ENCODE results near the gene KLC4. TPM values are rescaled to one million over a fixed set of nuclear protein-coding genes. Genes with fewer than 3 reads are reported as not detected.
A peak's percentile ranks its signal among the peaks of the same experiment; 100 is the strongest.

Gene KLC4
- total RNA-seq = 17.0 and 19.8 TPM in 2 replicates

DNA sequence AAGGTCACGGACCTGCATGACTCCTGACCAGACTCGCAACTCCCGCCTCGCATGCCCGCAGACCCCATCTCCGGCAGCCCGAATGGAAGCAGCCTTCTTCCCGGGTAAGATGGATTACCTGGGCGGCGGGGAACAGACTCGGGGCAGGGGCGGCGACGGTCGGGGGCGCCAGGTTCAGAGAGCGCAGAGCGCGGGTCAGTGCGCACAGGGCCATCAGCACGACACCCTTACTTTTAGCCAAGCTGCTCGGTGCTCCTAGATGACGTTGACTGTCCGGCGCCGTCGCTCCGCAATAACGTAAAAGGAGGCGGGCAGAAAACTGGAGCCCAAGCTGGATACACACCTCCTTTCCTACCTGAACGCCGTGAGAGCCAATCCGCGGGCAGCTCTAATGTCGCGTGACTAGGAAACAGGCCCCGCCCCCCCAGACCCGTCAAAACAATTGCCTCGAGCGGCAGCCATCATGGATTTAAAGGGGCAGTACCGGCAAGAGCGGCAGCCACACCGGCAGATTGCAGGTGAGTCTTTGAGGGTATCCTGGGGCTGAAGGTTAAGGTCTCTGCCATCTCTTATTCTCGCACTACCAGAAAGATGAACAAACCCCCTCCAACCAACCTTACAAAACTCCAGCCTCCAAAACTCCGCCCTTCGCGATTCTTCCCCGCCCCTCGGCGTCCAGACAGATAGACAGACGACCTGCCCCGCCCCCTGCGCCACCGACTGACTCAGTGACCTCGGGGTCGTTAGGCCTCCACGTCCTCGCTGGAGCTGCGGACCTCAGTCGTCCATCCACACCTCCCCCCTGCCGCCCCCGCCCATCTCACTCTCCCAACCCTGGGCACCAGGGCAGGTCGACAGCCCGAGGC lies at the start of gene KLC4, which contains the start of gene MRPL2:
KLC4 (plus strand) TSS at position 464 of the 866 bp plus-strand sequence. CDS start 1,705 bp downstream, outside the sequence.
MRPL2 (minus strand) TSS at position 267 of the 866 bp plus-strand sequence; CDS start at position 214, 53 bp downstream.
- Mint-ChIP-seq H3K27me3 (no peaks in the 10 kb centered on the region), H3K4me1 (peaks cover 38% of the 10 kb centered on the region), H3K27ac (peak within 1 kb of the TSS; percentile 97), H3K9me3 (no peaks in the 10 kb centered on the region), H3K36me3 (ENCODE audit: low read depth) (peaks cover 43% of the 10 kb centered on the region), H3K4me3 (peak within 1 kb of the TSS; percentile 95)
- POLR2A ChIA-PET = interaction anchor here (0.5 to 2.9 kb wide), 28 partner anchors 10 to 1035 kb away, joined by 3 to 33 read pairs (median 4); partner anchors contain the start of genes CNPY3, CUL9, KLHDC3 and MEA1
- DNase-seq (peak; percentile 94), ATAC-seq (ENCODE audit: low read depth) (peak; percentile 97)
- CTCF ChIA-PET = interaction anchor here (0.6 kb wide), 1 partner anchor 49 kb away, joined by 5 read pairs; no protein-coding TSS in a partner anchor
- TF ChIP-seq, protein P1, sequence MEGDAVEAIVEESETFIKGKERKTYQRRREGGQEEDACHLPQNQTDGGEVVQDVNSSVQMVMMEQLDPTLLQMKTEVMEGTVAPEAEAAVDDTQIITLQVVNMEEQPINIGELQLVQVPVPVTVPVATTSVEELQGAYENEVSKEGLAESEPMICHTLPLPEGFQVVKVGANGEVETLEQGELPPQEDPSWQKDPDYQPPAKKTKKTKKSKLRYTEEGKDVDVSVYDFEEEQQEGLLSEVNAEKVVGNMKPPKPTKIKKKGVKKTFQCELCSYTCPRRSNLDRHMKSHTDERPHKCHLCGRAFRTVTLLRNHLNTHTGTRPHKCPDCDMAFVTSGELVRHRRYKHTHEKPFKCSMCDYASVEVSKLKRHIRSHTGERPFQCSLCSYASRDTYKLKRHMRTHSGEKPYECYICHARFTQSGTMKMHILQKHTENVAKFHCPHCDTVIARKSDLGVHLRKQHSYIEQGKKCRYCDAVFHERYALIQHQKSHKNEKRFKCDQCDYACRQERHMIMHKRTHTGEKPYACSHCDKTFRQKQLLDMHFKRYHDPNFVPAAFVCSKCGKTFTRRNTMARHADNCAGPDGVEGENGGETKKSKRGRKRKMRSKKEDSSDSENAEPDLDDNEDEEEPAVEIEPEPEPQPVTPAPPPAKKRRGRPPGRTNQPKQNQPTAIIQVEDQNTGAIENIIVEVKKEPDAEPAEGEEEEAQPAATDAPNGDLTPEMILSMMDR (IDR thresholded peaks at IDR 0.05) = no peak
- intact Hi-C loops (cut with micrococcal nuclease) = loop anchor here (1.0 to 10.0 kb wide), 12 partner anchors 27 to 517 kb away; partner anchors contain the start of genes BICRAL, CNPY3, CUL9 and DNPH1

GRCh38 chr6:43011207-43011606 lies 48.2 kb upstream of the KLC4 start:
- no peaks in the 10 kb centered on the region for H3K27me3 Mint-ChIP-seq
- no peak overlapping the region for H3K4me3 Mint-ChIP-seq
- no peaks in the 10 kb centered on the region for H3K9me3 Mint-ChIP-seq
- H3K36me3 Mint-ChIP-seq (ENCODE audit: low read depth) = peaks cover 73% of the 10 kb centered on the region
- ChIA-PET CTCF (interaction anchor here (1.1 to 1.4 kb wide), 2 partner anchors 9 to 27 kb away, joined by 3 read pairs; partner anchors contain the start of gene PPP2R5D), POLR2A (interaction anchor here (1.8 to 2.1 kb wide), 2 partner anchors 27 to 81 kb away, joined by 6 to 8 read pairs; partner anchors contain the start of genes CNPY3 and PPP2R5D)
- H3K27ac Mint-ChIP-seq = no peak overlapping the region
- TF ChIP-seq, protein P1 (IDR thresholded peaks at IDR 0.05) = no peak
- ATAC-seq (ENCODE audit: low read depth) (no peak), DNase-seq (no peak)
- H3K4me1 Mint-ChIP-seq = peaks cover 48% of the 10 kb centered on the region
- intact Hi-C loops (cut with micrococcal nuclease) = loop anchor here (5.0 to 10.0 kb wide), 2 partner anchors 284 to 446 kb away; partner anchors contain the start of gene UBR2

DNA sequence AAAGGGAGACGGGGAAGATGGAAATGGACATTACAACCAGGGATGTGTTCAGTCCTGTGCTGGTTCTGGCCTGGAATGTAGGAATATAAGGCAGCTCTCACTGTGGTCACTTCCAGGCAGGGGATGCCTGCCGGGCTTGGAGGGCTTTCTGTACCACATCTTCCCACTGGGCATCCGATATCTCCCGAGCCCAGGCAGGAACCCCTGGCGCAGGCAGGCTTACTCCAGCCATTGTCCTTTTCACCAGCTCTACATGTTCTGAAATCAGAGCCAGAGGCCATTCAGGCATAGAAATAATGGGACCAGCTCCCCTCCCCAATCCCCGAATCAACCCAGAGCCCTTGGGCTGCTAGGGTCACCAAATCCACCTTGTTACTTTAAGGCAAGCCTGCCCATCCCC lies 47.1 kb upstream of the KLC4 start:
- Mint-ChIP-seq H3K4me1 (peaks cover 53% of the 10 kb centered on the region), H3K36me3 (ENCODE audit: low read depth) (peaks cover 67% of the 10 kb centered on the region), H3K4me3 (peak overlapping the region; percentile 97), H3K27ac (peak overlapping the region; percentile 42), H3K9me3 (no peaks in the 10 kb centered on the region), H3K27me3 (no peaks in the 10 kb centered on the region)
- CTCF ChIA-PET = no interaction called here
- intact Hi-C loops (cut with micrococcal nuclease) = loop anchor here (2.0 to 10.0 kb wide), 3 partner anchors 285 to 504 kb away; partner anchors contain the start of genes POLR1C, UBR2 and YIPF3
- ATAC-seq (ENCODE audit: low read depth) = no peak
- no peak for DNase-seq
- TF ChIP-seq, protein P1 (IDR thresholded peaks at IDR 0.05) = no peak
- POLR2A ChIA-PET = interaction anchor here (1.0 to 4.8 kb wide), 5 partner anchors 28 to 504 kb away, joined by 3 to 58 read pairs (median 8); partner anchors contain the start of genes CNPY3, KLC4, MRPL2 and PEX6

DNA sequence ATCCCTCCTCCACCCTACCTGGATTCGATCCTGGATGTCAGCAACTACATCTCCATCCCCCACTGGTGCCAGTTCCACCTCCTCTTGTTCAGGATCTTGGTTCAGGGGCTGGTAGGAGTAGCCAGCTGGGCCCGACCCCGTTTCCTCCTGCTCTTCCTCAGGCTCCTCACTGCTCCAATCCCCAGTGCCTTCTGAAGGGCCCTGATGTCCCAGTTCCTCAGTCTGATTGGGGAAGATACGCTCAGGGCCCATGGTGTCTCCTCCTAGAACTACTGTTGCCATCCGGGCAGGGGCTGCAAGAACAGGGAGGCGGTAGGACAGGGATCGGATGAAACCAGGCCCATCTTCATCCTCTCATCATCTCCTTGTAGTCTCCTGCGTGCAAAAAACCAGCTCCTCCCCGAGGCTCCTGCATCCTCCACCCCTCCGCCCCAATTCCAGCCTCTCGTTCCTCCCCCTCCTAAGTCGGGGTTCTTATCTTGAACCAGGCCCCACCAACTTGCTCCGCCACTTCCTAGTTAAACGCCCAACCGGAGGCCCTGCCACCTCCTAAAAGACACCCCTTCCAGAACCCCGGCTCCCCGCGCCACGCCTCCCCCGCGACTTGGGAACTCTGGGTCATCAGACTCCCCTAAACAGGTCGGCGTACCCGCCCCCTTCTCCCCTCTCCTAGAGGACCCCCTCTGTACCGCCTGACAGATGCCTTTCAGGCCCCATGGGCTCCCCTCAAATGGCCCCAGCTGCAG lies 46.2 kb upstream of the KLC4 start:
- CTCF ChIA-PET = interaction anchor here (1.2 kb wide), 1 partner anchor 115 kb away, joined by 3 read pairs; no protein-coding TSS in a partner anchor
- Mint-ChIP-seq H3K4me1 (peaks cover 56% of the 10 kb centered on the region), H3K27ac (peak overlapping the region; percentile 89), H3K36me3 (ENCODE audit: low read depth) (peaks cover 68% of the 10 kb centered on the region), H3K27me3 (no peaks in the 10 kb centered on the region), H3K4me3 (peak overlapping the region; percentile 97), H3K9me3 (no peaks in the 10 kb centered on the region)
- POLR2A ChIA-PET = interaction anchor here (0.6 to 4.8 kb wide), 15 partner anchors 9 to 1221 kb away, joined by 3 to 58 read pairs (median 5); partner anchors contain the start of genes CNPY3, CUL7, CUL9 and KLC4
- DNase-seq = no peak
- ATAC-seq (ENCODE audit: low read depth) = no peak
- TF ChIP-seq, protein P1 (IDR thresholded peaks at IDR 0.05) = no peak
- intact Hi-C loops (cut with micrococcal nuclease) = loop anchor here (1.0 to 10.0 kb wide), 5 partner anchors 8 to 504 kb away; partner anchors contain the start of genes POLR1C, PPP2R5D, RRP36 and UBR2
